Naive thymus-derived CD4-positive, alpha-beta T cell (primary cell): Measurements from ENCODE around the gene C13orf46. TPM values are rescaled to one million over a fixed set of nuclear protein-coding genes. Genes with fewer than 3 reads are reported as not detected.
"Not testable (repeated sequence)": the region's sequence is repeated elsewhere in the genome, so short reads cannot be mapped to it uniquely, and the experiment has no call there.

Experiments
- ATAC-seq: fragments of 150-1000 bp; cut with Tn5 transposase; 2 replicates; pipeline ENCODE4 v1.10.0; 2021; ENCODE audit warnings: mild to moderate bottlenecking, moderate library complexity
- CTCF ChIA-PET: fragments of 350-600 bp; sonication (Branson Sonifier 250); formaldehyde crosslinking; loops from one replicate; lab custom pipeline; 2021; ENCODE audit warnings: antibody characterized with exemption; lab: Charles Lee
- POLR2A ChIA-PET: fragments of 350-600 bp; sonication (Branson Sonifier 250); formaldehyde crosslinking; loops from one replicate; lab custom pipeline; 2021; ENCODE audit warnings: antibody characterized with exemption, inconsistent platforms; lab: Charles Lee
- DNase-seq, 9 donors: peaks; one replicate each; pipeline versions ENCODE4 v3.0.0 to v3.0.0-alpha.2; 2020 to 2022; ENCODE audit warnings: mixed read lengths in 1 of 9
- H3K27ac ChIP-seq: one replicate; pipeline ENCODE4 v1.7.0; 2013; ENCODE audit warnings: mild to moderate bottlenecking, low read depth, low read length, moderate library complexity
- H3K27me3 ChIP-seq, 2 donors: one replicate each; pipeline ENCODE4 v1.7.0; 2013; ENCODE audit warnings: low read length in 2 of 2, mild to moderate bottlenecking in 2 of 2, moderate library complexity in 2 of 2; ENCODE audit not compliant: control insufficient read depth in 2 of 2, insufficient read depth in 2 of 2
- H3K36me3 ChIP-seq, 3 experiments: 1 replicate in 2 of 3; 2 replicates in 1 of 3; pipeline ENCODE4 v1.7.0; 2013; ENCODE audit warnings: low read length in 3 of 3, mild to moderate bottlenecking in 3 of 3, moderate library complexity in 1 of 3; ENCODE audit not compliant: insufficient read depth in 3 of 3, control insufficient read depth in 2 of 3
- H3K4me1 ChIP-seq, 2 donors: one replicate each; pipeline ENCODE4 v1.7.0; 2013; ENCODE audit warnings: low read length in 2 of 2, mild to moderate bottlenecking in 2 of 2, moderate library complexity in 1 of 2; ENCODE audit not compliant: control insufficient read depth in 2 of 2, insufficient read depth in 2 of 2
- H3K4me3 ChIP-seq: 2 replicates; pipeline ENCODE4 v1.7.0; 2013; ENCODE audit warnings: mild to moderate bottlenecking, low read length
- H3K9me3 ChIP-seq, 3 experiments: 1 replicate in 2 of 3; 2 replicates in 1 of 3; pipeline ENCODE4 v1.7.0; 2013; ENCODE audit warnings: low read length in 3 of 3; ENCODE audit not compliant: control insufficient read depth in 2 of 3
- H3K27ac Mint-ChIP-seq, 9 donors: one replicate each; pipeline ENCODE4 v1.8.0; 2020 to 2022; ENCODE audit warnings: mixed read lengths in 9 of 9, mild to moderate bottlenecking in 8 of 9, moderate library complexity in 5 of 9, inconsistent platforms in 2 of 9
- H3K27me3 Mint-ChIP-seq, 5 donors: one replicate each; pipeline ENCODE4 v1.8.0; 2021 to 2022; ENCODE audit warnings: mixed read lengths in 5 of 5, mild to moderate bottlenecking in 1 of 5
- H3K36me3 Mint-ChIP-seq, 5 donors: one replicate each; pipeline ENCODE4 v1.8.0; 2020 to 2022; ENCODE audit warnings: mixed read lengths in 5 of 5, mild to moderate bottlenecking in 3 of 5, inconsistent platforms in 1 of 5
- H3K4me1 Mint-ChIP-seq, 7 donors: one replicate each; pipeline ENCODE4 v1.8.0; 2020 to 2022; ENCODE audit warnings: mixed read lengths in 7 of 7, mild to moderate bottlenecking in 3 of 7, inconsistent platforms in 1 of 7
- H3K4me3 Mint-ChIP-seq, 10 donors: one replicate each; pipeline ENCODE4 v1.8.0; 2020 to 2022; ENCODE audit warnings: mild to moderate bottlenecking in 10 of 10, mixed read lengths in 10 of 10, moderate library complexity in 6 of 10, inconsistent platforms in 2 of 10
- H3K9me3 Mint-ChIP-seq, 11 donors: one replicate each; pipeline ENCODE4 v1.8.0; 2020 to 2022; ENCODE audit warnings: mixed read lengths in 11 of 11, mild to moderate bottlenecking in 4 of 11, inconsistent platforms in 1 of 11, moderate library complexity in 1 of 11
- intact Hi-C, 2 donors: fragments of 100-400 bp; cut with micrococcal nuclease; formaldehyde crosslinking; loops; one replicate each; pipeline ENCODE4 v1.15.1; 2023
- polyA plus RNA-seq, 2 donors: library from polyadenylated mRNA; unstranded; fragments of 300-500 nt; fragmentation: Illumina TruSeq; gene quantifications; one replicate each; pipeline ENCODE4 v1.2.3, GENCODE V29; 2021
- total RNA-seq, 6 experiments: library from RNA in 5 of 6; stranded (reverse) in 5 of 6; gene quantifications; 1 replicate in 5 of 6; 2 replicates in 1 of 6; pipeline ENCODE4 v1.2.3 and lab custom pipeline; 2021 to 2026

Gene C13orf46
- total and polyA plus RNA-seq, 7 experiments from 2014 or later = 1.3 to 27.0 (median 16.9) TPM

DNA sequence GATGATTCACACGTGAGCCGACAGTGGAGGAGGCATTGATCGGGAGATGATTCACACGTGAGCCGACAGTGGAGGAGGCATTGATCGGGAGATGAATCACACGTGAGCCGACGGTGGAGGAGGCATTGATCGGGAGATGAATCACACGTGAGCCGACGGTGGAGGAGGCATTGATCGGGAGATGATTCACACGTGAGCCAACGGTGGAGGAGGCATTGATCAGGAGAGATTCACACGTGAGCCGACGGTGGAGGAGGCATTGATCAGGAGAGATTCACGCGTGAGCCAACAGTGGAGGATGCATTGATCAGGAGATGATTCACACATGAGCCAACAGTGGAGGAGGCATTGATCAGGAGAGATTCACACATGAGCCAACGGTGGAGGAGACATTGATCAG, 60.0 kb downstream of the C13orf46 start:
- CTCF ChIA-PET, H3K36me3 ChIP-seq, H3K4me1 ChIP-seq, H3K4me3 ChIP-seq, H3K27ac ChIP-seq, H3K27ac Mint-ChIP-seq, H3K4me1 Mint-ChIP-seq, intact Hi-C loops, H3K9me3 ChIP-seq, POLR2A ChIA-PET, DNase-seq, ATAC-seq, H3K4me3 Mint-ChIP-seq: not testable (repeated sequence)
- Mint-ChIP-seq H3K9me3 (peaks cover 0 to 13% (median 5%) of the 10 kb centered on the region in 11 donors), H3K27me3 (peaks cover 44 to 63% (median 49%) of the 10 kb centered on the region in 5 donors), H3K36me3 (peaks cover 0 to 14% (median 11%) of the 10 kb centered on the region in 5 donors)
- peaks cover 0 to 12% of the 10 kb centered on the region in 2 donors for H3K27me3 ChIP-seq

DNA sequence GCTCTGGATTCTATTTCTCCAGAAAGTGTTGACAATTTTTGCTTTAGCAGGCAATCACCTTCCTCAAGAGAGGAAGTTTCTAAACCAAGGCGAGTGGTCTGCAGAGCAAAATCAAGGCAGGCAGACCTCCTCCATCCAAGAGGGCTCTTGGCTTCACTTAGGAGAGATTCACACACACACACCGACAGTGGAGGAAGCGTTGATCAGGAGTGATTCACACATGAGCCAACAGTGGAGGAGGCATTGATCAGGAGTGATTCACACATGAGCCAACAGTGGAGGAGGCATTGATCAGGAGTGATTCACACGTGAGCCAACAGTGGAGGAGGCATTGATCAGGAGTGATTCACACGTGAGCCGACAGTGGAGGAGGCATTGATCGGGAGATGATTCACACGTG, 60.5 kb downstream of the C13orf46 start:
- peaks cover 0 to 13% (median 5%) of the 10 kb centered on the region in 11 donors for H3K9me3 Mint-ChIP-seq
- intact Hi-C loops, H3K36me3 ChIP-seq, H3K4me1 Mint-ChIP-seq, H3K4me3 ChIP-seq, POLR2A ChIA-PET, H3K27ac ChIP-seq, H3K9me3 ChIP-seq, H3K4me3 Mint-ChIP-seq, CTCF ChIA-PET, DNase-seq, H3K4me1 ChIP-seq, H3K27ac Mint-ChIP-seq, ATAC-seq: not testable (repeated sequence)
- peaks cover 0 to 12% of the 10 kb centered on the region in 2 donors for H3K27me3 ChIP-seq
- peaks cover 48 to 67% (median 52%) of the 10 kb centered on the region in 5 donors for H3K27me3 Mint-ChIP-seq
- H3K36me3 Mint-ChIP-seq = peaks cover 0 to 14% (median 11%) of the 10 kb centered on the region in 5 donors

DNA sequence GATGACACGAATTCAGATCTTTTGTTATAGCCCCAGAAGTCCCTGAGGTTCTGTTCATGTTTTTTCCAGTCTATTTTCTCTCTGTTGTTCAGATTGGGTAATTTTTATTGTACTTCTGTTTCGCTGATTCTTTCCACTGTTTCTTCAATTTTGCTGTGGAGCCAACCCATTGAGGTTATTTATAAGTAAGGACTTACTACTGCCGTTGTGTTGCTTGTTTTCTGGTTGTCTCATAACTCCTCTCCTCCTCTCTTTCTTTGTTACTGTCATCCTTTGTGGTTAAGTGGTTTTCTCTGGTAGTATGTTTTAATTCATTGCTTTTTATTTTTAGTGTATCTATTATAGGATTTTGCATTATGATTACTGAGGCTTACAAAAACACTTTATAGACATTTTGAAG, 61.3 kb downstream of the C13orf46 start:
- POLR2A ChIA-PET = no interaction called here
- intact Hi-C loops = no loop called here
- H3K27me3 Mint-ChIP-seq = peaks cover 49 to 71% (median 59%) of the 10 kb centered on the region in 5 donors
- ATAC-seq = no peak
- no peaks in the 10 kb centered on the region for H3K36me3 ChIP-seq
- H3K4me3 Mint-ChIP-seq = no peak overlapping the region
- CTCF ChIA-PET = no interaction called here
- DNase-seq = no peak
- no peaks in the 10 kb centered on the region for H3K9me3 ChIP-seq
- H3K27ac Mint-ChIP-seq = no peak overlapping the region
- H3K9me3 Mint-ChIP-seq = peaks cover 0 to 13% (median 5%) of the 10 kb centered on the region in 11 donors
- peaks cover 2 to 15% (median 9%) of the 10 kb centered on the region in 7 donors for H3K4me1 Mint-ChIP-seq
- no peak overlapping the region for H3K4me3 ChIP-seq
- peaks cover 0 to 14% (median 11%) of the 10 kb centered on the region in 5 donors for H3K36me3 Mint-ChIP-seq
- no peaks in the 10 kb centered on the region for H3K4me1 ChIP-seq
- no peak overlapping the region for H3K27ac ChIP-seq
- peaks cover 0 to 12% of the 10 kb centered on the region in 2 donors for H3K27me3 ChIP-seq

DNA sequence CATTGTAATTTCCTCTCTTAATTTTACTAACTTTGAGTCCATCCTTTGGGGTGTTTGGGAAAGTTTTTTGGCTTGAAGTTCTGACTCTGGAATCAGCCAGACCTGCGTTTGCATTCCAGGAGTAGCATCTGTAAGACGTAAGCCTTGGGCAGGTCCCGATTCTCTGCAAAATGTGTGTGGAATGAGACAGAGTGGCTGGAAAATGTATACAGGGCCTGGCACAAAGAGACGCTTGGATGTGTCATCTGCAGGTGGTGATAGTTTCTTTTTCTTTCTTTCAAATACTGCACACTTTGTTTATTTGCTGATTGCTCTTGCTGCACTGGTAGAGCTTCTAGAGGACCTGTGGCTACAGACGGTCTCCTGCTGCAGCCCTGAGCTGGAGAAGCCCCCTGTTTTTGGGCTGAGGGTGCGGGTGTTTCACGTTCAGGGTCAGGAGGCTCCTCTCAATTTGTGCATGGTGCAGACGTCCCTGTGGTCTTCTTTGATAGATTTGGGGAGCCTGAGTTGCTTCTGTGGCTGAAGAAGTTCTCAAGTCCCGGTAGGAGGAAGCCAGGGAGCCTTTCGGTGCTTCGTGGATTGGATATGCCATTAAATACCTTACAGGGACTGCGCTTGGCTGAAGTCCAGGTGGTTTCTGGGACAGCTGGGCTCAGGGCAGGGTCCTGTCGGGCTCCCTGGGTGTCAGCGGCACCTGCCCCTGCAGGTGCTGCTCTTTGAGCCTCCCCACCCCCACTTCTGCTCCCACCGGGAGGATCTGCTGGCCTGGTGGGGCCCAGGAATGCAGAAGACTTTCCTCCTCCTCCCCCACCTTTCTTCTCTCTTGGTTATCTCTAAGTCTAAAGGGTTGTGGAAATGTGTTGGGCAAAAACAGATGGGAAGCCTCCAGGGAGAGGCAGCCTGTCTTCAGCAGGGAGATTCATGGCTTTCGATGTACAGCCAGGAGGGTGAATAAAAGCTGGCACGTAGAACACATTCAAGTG, 66.0 kb downstream of the C13orf46 start:
- intact Hi-C loops = no loop called here
- DNase-seq (no peak), ATAC-seq (no peak)
- Histone ChIP-seq H3K4me1 (no peaks in the 10 kb centered on the region), H3K27me3 (peaks cover 0 to 9% of the 10 kb centered on the region in 2 donors), H3K9me3 (no peaks in the 10 kb centered on the region), H3K27ac (no peak overlapping the region), H3K4me3 (no peak overlapping the region), H3K36me3 (no peaks in the 10 kb centered on the region)
- Mint-ChIP-seq H3K9me3 (peaks cover 0 to 10% (median 5%) of the 10 kb centered on the region in 11 donors), H3K27me3 (peaks cover 37 to 59% (median 47%) of the 10 kb centered on the region in 5 donors), H3K4me1 (peaks cover 2 to 15% (median 7%) of the 10 kb centered on the region in 7 donors), H3K36me3 (peaks cover 0 to 9% (median 6%) of the 10 kb centered on the region in 5 donors), H3K27ac (no peak overlapping the region), H3K4me3 (peak overlapping the region in 1 of 10 donors; percentile 28)
- CTCF ChIA-PET = no interaction called here
- POLR2A ChIA-PET = no interaction called here

DNA sequence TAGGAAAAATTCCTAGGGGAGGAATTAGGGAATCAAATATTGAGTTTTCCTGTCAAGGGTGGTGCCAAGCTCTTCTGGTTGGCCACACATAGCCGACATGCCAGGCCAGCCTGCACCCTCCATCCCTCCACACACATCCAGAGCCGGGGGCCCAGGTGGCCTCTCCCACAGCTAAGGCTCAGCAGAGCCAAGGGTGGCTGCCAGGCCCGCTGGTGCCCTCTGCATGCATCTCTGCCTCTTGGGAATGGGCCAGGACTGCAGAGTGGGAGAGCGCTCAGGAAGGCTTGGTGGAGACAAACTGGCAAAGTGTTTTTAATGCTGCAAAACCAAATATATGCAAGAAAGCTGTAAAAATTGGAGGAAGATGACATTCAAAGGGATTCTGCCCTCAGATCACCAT, 67.3 kb downstream of the C13orf46 start:
- DNase-seq (no peak), ATAC-seq (no peak)
- peaks cover 0 to 3% of the 10 kb centered on the region in 2 donors for H3K27me3 ChIP-seq
- no peak overlapping the region for H3K27ac Mint-ChIP-seq
- H3K36me3 ChIP-seq = no peaks in the 10 kb centered on the region
- no peak overlapping the region for H3K27ac ChIP-seq
- ChIA-PET CTCF (no interaction called here), POLR2A (no interaction called here)
- H3K27me3 Mint-ChIP-seq = peaks cover 25 to 50% (median 36%) of the 10 kb centered on the region in 5 donors
- intact Hi-C loops = no loop called here
- H3K4me3 Mint-ChIP-seq = no peak overlapping the region
- no peaks in the 10 kb centered on the region for H3K36me3 Mint-ChIP-seq
- H3K4me1 ChIP-seq = no peaks in the 10 kb centered on the region
- H3K4me3 ChIP-seq = no peak overlapping the region
- H3K4me1 Mint-ChIP-seq = peaks cover 0 to 15% (median 7%) of the 10 kb centered on the region in 7 donors
- H3K9me3 Mint-ChIP-seq = peaks cover 0 to 2% (median 0%) of the 10 kb centered on the region in 11 donors
- no peaks in the 10 kb centered on the region for H3K9me3 ChIP-seq

DNA sequence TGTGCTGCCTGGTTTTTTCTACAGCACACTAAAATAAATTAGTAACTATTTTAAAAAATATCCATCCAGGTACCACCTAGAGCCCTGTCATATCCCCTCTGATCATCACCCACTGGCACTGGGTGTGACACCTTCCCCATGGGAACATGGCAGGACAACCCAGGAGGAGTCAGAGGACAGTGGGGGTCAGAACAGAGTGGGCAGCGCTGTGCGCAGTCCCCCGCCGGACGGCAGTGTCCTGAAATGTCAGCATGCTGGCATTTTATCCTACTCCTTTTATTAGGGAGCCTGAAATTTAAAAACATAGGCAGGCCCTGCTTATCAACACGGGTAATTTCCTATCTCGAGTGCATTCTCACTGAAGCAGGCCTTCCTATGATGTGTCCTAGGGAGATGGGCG, 67.9 kb downstream of the C13orf46 start:
- no peak overlapping the region for H3K4me3 Mint-ChIP-seq
- H3K36me3 Mint-ChIP-seq = no peaks in the 10 kb centered on the region
- H3K27ac Mint-ChIP-seq = no peak overlapping the region
- intact Hi-C loops = loop anchor here (2.0 kb wide), 1 partner anchor 89 kb away; no protein-coding TSS in a partner anchor
- ChIA-PET CTCF (no interaction called here), POLR2A (no interaction called here)
- Histone ChIP-seq H3K36me3 (no peaks in the 10 kb centered on the region), H3K27me3 (no peaks in the 10 kb centered on the region), H3K27ac (no peak overlapping the region), H3K9me3 (no peaks in the 10 kb centered on the region), H3K4me3 (no peak overlapping the region), H3K4me1 (no peaks in the 10 kb centered on the region)
- peaks cover 0 to 15% (median 7%) of the 10 kb centered on the region in 7 donors for H3K4me1 Mint-ChIP-seq
- H3K27me3 Mint-ChIP-seq = peaks cover 19 to 43% (median 30%) of the 10 kb centered on the region in 5 donors
- ATAC-seq (no peak), DNase-seq (no peak)
- H3K9me3 Mint-ChIP-seq = peaks cover 0 to 1% (median 0%) of the 10 kb centered on the region in 11 donors
